H1 (cell line): ENCODE measurements around the gene CIC.

Experiments used
- CEBPB ChIP-seq: IDR thresholded peaks from 2 replicates; pipeline ENCODE4 v1.6.1; 2012; ENCODE audit warnings: low read depth, low read length
- CHD2 ChIP-seq: IDR thresholded peaks from 2 replicates; pipeline ENCODE4 v1.6.1; 2012; ENCODE audit warnings: low read length, improper control_type of control experiment
- POLR2AphosphoS5 ChIP-seq: IDR thresholded peaks from 2 replicates; pipeline ENCODE4 v1.6.1; 2011; ENCODE audit warnings: low read depth, low read length
- RAD21 ChIP-seq, 2 experiments: IDR thresholded peaks in 1 of 2; conservative IDR thresholded peaks in 1 of 2; 2 replicates each; pipeline ENCODE4 v1.6.1; 2011; ENCODE audit warnings: low read depth in 2 of 2, low read length in 2 of 2, improper control_type of control experiment in 1 of 2, inconsistent platforms in 1 of 2, mild to moderate bottlenecking in 1 of 2, moderate library complexity in 1 of 2
- SIX5 ChIP-seq: IDR thresholded peaks from 2 replicates; pipeline ENCODE4 v1.6.1; 2011; ENCODE audit warnings: mild to moderate bottlenecking, low read depth, low read length
- SP1 ChIP-seq: IDR thresholded peaks from 2 replicates; pipeline ENCODE4 v1.6.1; 2011; ENCODE audit warnings: low read depth, low read length
- SRF ChIP-seq: IDR thresholded peaks from 2 replicates; pipeline ENCODE4 v1.6.1; 2011; ENCODE audit warnings: mild to moderate bottlenecking, low read depth, low read length, moderate library complexity
- YY1 ChIP-seq: IDR thresholded peaks from 2 replicates; pipeline ENCODE4 v1.6.1; 2011; ENCODE audit warnings: low read depth, mild to moderate bottlenecking, low read length
- TF ChIP-seq, protein P1 (sequence below), 3 experiments: IDR thresholded peaks; 1 replicate in 2 of 3; 2 replicates in 1 of 3; pipeline versions ENCODE4 v1.5.1 to v1.6.1; 2011; ENCODE audit warnings: low read length in 3 of 3, mild to moderate bottlenecking in 3 of 3, inconsistent platforms in 2 of 3, low read depth in 1 of 3, moderate library complexity in 1 of 3; ENCODE audit not compliant: insufficient read depth in 1 of 3; ENCODE audit errors: control extremely low read depth in 1 of 3
- TF ChIP-seq, protein P2 (sequence below): IDR thresholded peaks from 2 replicates; pipeline ENCODE4 v1.6.1; 2011; ENCODE audit warnings: low read depth, mild to moderate bottlenecking, low read length; ENCODE audit not compliant: insufficient read depth
- TF ChIP-seq, protein P3 (sequence below): IDR thresholded peaks from 2 replicates; pipeline ENCODE4 v1.6.1; 2011; ENCODE audit warnings: low read length, improper control_type of control experiment

DNA sequence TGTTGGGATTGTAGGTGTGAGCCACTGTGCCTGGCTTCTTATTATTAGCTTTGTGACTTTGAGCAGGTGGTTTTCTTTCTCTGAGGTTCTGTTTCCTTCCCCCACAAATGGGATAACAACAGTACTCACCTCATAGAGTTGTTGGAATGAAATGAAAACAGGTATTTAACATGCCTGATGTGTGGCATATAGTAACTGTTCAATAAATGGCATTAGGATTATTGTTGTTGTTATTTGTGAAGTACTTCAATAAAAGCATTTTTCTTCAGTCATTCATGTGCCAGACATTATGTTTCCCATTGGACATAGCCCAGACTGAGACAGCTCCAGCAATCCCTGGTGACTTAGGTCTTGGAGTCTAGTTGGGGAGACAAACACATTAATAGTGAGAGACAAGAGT lies 57.9 kb downstream of the CIC start:
- TF ChIP-seq, protein P1, sequence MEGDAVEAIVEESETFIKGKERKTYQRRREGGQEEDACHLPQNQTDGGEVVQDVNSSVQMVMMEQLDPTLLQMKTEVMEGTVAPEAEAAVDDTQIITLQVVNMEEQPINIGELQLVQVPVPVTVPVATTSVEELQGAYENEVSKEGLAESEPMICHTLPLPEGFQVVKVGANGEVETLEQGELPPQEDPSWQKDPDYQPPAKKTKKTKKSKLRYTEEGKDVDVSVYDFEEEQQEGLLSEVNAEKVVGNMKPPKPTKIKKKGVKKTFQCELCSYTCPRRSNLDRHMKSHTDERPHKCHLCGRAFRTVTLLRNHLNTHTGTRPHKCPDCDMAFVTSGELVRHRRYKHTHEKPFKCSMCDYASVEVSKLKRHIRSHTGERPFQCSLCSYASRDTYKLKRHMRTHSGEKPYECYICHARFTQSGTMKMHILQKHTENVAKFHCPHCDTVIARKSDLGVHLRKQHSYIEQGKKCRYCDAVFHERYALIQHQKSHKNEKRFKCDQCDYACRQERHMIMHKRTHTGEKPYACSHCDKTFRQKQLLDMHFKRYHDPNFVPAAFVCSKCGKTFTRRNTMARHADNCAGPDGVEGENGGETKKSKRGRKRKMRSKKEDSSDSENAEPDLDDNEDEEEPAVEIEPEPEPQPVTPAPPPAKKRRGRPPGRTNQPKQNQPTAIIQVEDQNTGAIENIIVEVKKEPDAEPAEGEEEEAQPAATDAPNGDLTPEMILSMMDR (IDR thresholded peaks at IDR 0.05; ENCODE audit: control extremely low read depth in 1 of 3, insufficient read depth in 1 of 3, low read depth in 1 of 3, low read length in 3 of 3), result no peak
- TF ChIP-seq CEBPB (no peak), POLR2AphosphoS5 (no peak), SP1 (no peak), YY1 (no peak), SIX5 (no peak), CHD2 (no peak), SRF (no peak), RAD21 (IDR thresholded peaks at IDR 0.05 in 1 of 2, conservative IDR thresholded peaks at IDR 0.05 in 1 of 2; ENCODE audit: low read depth in 2 of 2, low read length in 2 of 2) (no peak)
- TF ChIP-seq, protein P2, sequence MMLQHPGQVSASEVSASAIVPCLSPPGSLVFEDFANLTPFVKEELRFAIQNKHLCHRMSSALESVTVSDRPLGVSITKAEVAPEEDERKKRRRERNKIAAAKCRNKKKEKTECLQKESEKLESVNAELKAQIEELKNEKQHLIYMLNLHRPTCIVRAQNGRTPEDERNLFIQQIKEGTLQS, result no peak
- TF ChIP-seq, protein P3, sequence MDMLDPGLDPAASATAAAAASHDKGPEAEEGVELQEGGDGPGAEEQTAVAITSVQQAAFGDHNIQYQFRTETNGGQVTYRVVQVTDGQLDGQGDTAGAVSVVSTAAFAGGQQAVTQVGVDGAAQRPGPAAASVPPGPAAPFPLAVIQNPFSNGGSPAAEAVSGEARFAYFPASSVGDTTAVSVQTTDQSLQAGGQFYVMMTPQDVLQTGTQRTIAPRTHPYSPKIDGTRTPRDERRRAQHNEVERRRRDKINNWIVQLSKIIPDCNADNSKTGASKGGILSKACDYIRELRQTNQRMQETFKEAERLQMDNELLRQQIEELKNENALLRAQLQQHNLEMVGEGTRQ, result no peak
